ENCODE measurements around the gene TARS1. TPM values are rescaled to one million over a fixed set of nuclear protein-coding genes. Genes with fewer than 3 reads are reported as not detected.

Gene TARS1
- total and polyA plus RNA-seq, 2 of the 13 experiments (the other 11 are each of a cell fraction or from before 2014, with no cell fraction given): 77.0 to 184 TPM

GRCh38 chr5:33440482-33441240, at the start of gene TARS1 (continued):
- TF ChIP-seq ZIK1 (CRISPR knock-in tag; IDR thresholded peaks at IDR 0.05; ENCODE audit: borderline replicate concordance, low read depth) (peak; percentile 68; the same call in 1 of the 2 replicates), IRX3 (CRISPR knock-in tag; IDR thresholded peaks at IDR 0.05; ENCODE audit: borderline replicate concordance, low read depth) (no peak), ZBTB7A (CRISPR knock-in tag; IDR thresholded peaks at IDR 0.05) (peak; percentile 82), ZNF839 (CRISPR knock-in tag; IDR thresholded peaks at IDR 0.05; ENCODE audit: borderline replicate concordance) (no peak; the same call in 1 of the 2 replicates), U2AF1 (optimal IDR thresholded peaks at IDR 0.05; ENCODE audit: low read depth, low read length) (peak; percentile 81), GZF1 (CRISPR knock-in tag; IDR thresholded peaks at IDR 0.05) (no peak), ZNF276 (CRISPR knock-in tag; IDR thresholded peaks at IDR 0.05; ENCODE audit: low read depth) (peak; percentile 4; the same call in 1 of the 2 replicates), KMT2A (CRISPR knock-in tag; IDR thresholded peaks at IDR 0.05) (peak; percentile 79; the same call in 1 of the 2 replicates), CSRNP1 (CRISPR knock-in tag; IDR thresholded peaks at IDR 0.05) (no peak), ZSCAN20 (CRISPR knock-in tag; IDR thresholded peaks at IDR 0.05; ENCODE audit: borderline replicate concordance) (peak; percentile 36; the same call in 1 of the 2 replicates), ZNF629 (CRISPR knock-in tag; conservative IDR thresholded peaks at IDR 0.05) (no peak), GABPB1 (CRISPR knock-in tag; IDR thresholded peaks at IDR 0.05) (peak; percentile 87), ZNF773 (CRISPR knock-in tag; IDR thresholded peaks at IDR 0.05; ENCODE audit: borderline replicate concordance) (peak; percentile 74; the same call in 1 of the 2 replicates), CSRNP2 (CRISPR knock-in tag; conservative IDR thresholded peaks at IDR 0.05; ENCODE audit: low read depth) (no peak), AKAP8 (CRISPR knock-in tag; IDR thresholded peaks at IDR 0.05) (no peak), DRAP1 (CRISPR knock-in tag; IDR thresholded peaks at IDR 0.05) (peak; percentile 80), ZMAT3 (CRISPR knock-in tag; conservative IDR thresholded peaks at IDR 0.05) (no peak), ZNF607 (CRISPR knock-in tag; IDR thresholded peaks at IDR 0.05; ENCODE audit: borderline replicate concordance) (no peak; the same call in 1 of the 2 replicates), USF2 (IDR thresholded peaks at IDR 0.05; ENCODE audit: low read depth, low read length) (no peak), USF2 (CRISPR knock-in tag; IDR thresholded peaks at IDR 0.05; ENCODE audit: borderline replicate concordance) (no peak), ATF1 (CRISPR knock-in tag; IDR thresholded peaks at IDR 0.05) (peak; percentile 85), PAF1 (CRISPR knock-in tag; IDR thresholded peaks at IDR 0.05) (no peak)
